ENCODE data around the gene ARMC6. TPM values are rescaled to one million over a fixed set of nuclear protein-coding genes. Genes with fewer than 3 reads are reported as not detected.

ARMC6 gene
- 10 to 100 TPM; 11.6 to 12.3 TPM for total RNA-seq
- total RNA-seq, result 19.1 to 35.6 reads per million in 2 donors

GRCh38 chr19:19033426-19034203, at the start of gene ARMC6, which contains the start of gene SUGP2:
Gene ARMC6 (plus strand): TSS chr19:19033603. CDS start chr19:19034210, 607 bp downstream.
Gene SUGP2 (minus strand): TSS chr19:19033517. CDS start chr19:19031071, 2,446 bp downstream.
- H3K36me3 Mint-ChIP-seq (ENCODE audit: low read depth), result no peaks in the 10 kb centered on the region

GRCh38 chr19:18984251-18984650, 49.2 kb upstream of the ARMC6 start:
- Mint-ChIP-seq H3K27ac (no peak overlapping the region), H3K4me1 (no peaks in the 10 kb centered on the region), H3K36me3 (ENCODE audit: low read depth) (no peaks in the 10 kb centered on the region), H3K27me3 (peaks cover 23% of the 10 kb centered on the region), H3K4me3 (no peak overlapping the region)
- no peaks in the 10 kb centered on the region for H3K9me3 ChIP-seq (ENCODE audit: control insufficient read depth, low read length, poor library complexity, severe bottlenecking)
- DNase-seq (no peak), ATAC-seq (no peak)

More at GRCh38 chr19:19033426-19034203, at the start of gene ARMC6, which contains the start of gene SUGP2:
- H3K9me3 ChIP-seq (ENCODE audit: control insufficient read depth, low read length, poor library complexity, severe bottlenecking), result no peaks in the 10 kb centered on the region
- Mint-ChIP-seq H3K4me1 (peaks cover 12% of the 10 kb centered on the region), H3K27ac (peak within 1 kb of the TSS; percentile 89), H3K4me3 (peak within 1 kb of the TSS; percentile 91), H3K27me3 (no peaks in the 10 kb centered on the region)
- DNase-seq (peak; percentile 83 to 91 (median 89)), ATAC-seq (peak; percentile 86)

- H3K4me1 Mint-ChIP-seq, result no peaks in the 10 kb centered on the region
- H3K27me3 Mint-ChIP-seq, result peaks cover 23% of the 10 kb centered on the region
- ATAC-seq (no peak), DNase-seq (no peak)
- no peak overlapping the region for H3K4me3 Mint-ChIP-seq
- H3K9me3 ChIP-seq (ENCODE audit: control insufficient read depth, low read length, poor library complexity, severe bottlenecking), result no peaks in the 10 kb centered on the region
- H3K27ac Mint-ChIP-seq, result no peak overlapping the region
- no peaks in the 10 kb centered on the region for H3K36me3 Mint-ChIP-seq (ENCODE audit: low read depth)
Measured at GRCh38 chr19:18985257-18985656, 48.1 kb upstream of the ARMC6 start.

GRCh38 chr19:18987456-18987855, 45.9 kb upstream of the ARMC6 start:
- DNase-seq (no peak), ATAC-seq (no peak)
- H3K4me3 Mint-ChIP-seq, result no peak overlapping the region
- no peaks in the 10 kb centered on the region for H3K9me3 ChIP-seq (ENCODE audit: control insufficient read depth, low read length, poor library complexity, severe bottlenecking)
- H3K36me3 Mint-ChIP-seq (ENCODE audit: low read depth), result no peaks in the 10 kb centered on the region
- peaks cover 6% of the 10 kb centered on the region for H3K27me3 Mint-ChIP-seq
- H3K27ac Mint-ChIP-seq, result no peak overlapping the region
- H3K4me1 Mint-ChIP-seq, result no peaks in the 10 kb centered on the region

GRCh38 chr19:18989316-18989715, 44.1 kb upstream of the ARMC6 start:
- no peaks in the 10 kb centered on the region for H3K9me3 ChIP-seq (ENCODE audit: control insufficient read depth, low read length, poor library complexity, severe bottlenecking)
- Mint-ChIP-seq H3K27me3 (no peaks in the 10 kb centered on the region), H3K4me1 (peaks cover 2% of the 10 kb centered on the region), H3K36me3 (ENCODE audit: low read depth) (peaks cover 2% of the 10 kb centered on the region), H3K4me3 (no peak overlapping the region), H3K27ac (no peak overlapping the region)
- no peak for ATAC-seq
- no peak for DNase-seq

GRCh38 chr19:18990128-18990708, 43.2 kb upstream of the ARMC6 start:
- Mint-ChIP-seq H3K4me1 (peaks cover 2% of the 10 kb centered on the region), H3K4me3 (no peak overlapping the region)
- no peak for ATAC-seq

GRCh38 chr19:18991006-18991405, 42.4 kb upstream of the ARMC6 start:
- no peak for DNase-seq
- no peaks in the 10 kb centered on the region for H3K9me3 ChIP-seq (ENCODE audit: control insufficient read depth, low read length, poor library complexity, severe bottlenecking)
- Mint-ChIP-seq H3K27ac (no peak overlapping the region), H3K4me1 (peaks cover 2% of the 10 kb centered on the region), H3K4me3 (no peak overlapping the region), H3K36me3 (ENCODE audit: low read depth) (peaks cover 4% of the 10 kb centered on the region), H3K27me3 (no peaks in the 10 kb centered on the region)
- no peak for ATAC-seq

More at GRCh38 chr19:18990128-18990708, 43.2 kb upstream of the ARMC6 start:
- Mint-ChIP-seq H3K36me3 (ENCODE audit: low read depth) (peaks cover 4% of the 10 kb centered on the region), H3K27me3 (no peaks in the 10 kb centered on the region), H3K27ac (no peak overlapping the region)
- no peak for DNase-seq
- no peaks in the 10 kb centered on the region for H3K9me3 ChIP-seq (ENCODE audit: control insufficient read depth, low read length, poor library complexity, severe bottlenecking)

- ATAC-seq (no peak), DNase-seq (no peak)
- no peaks in the 10 kb centered on the region for H3K9me3 ChIP-seq (ENCODE audit: control insufficient read depth, low read length, poor library complexity, severe bottlenecking)
- Mint-ChIP-seq H3K27me3 (no peaks in the 10 kb centered on the region), H3K27ac (no peak overlapping the region), H3K4me1 (peaks cover 2% of the 10 kb centered on the region), H3K36me3 (ENCODE audit: low read depth) (peaks cover 4% of the 10 kb centered on the region), H3K4me3 (no peak overlapping the region)
Measured at GRCh38 chr19:18991468-18991867, 41.9 kb upstream of the ARMC6 start.

- H3K36me3 Mint-ChIP-seq (ENCODE audit: low read depth), result peaks cover 4% of the 10 kb centered on the region
- H3K27ac Mint-ChIP-seq, result no peak overlapping the region
- no peak overlapping the region for H3K4me3 Mint-ChIP-seq
- no peaks in the 10 kb centered on the region for H3K9me3 ChIP-seq (ENCODE audit: control insufficient read depth, low read length, poor library complexity, severe bottlenecking)
- DNase-seq, result no peak
- no peaks in the 10 kb centered on the region for H3K27me3 Mint-ChIP-seq
- no peak for ATAC-seq
- peaks cover 2% of the 10 kb centered on the region for H3K4me1 Mint-ChIP-seq
Measured at GRCh38 chr19:18992696-18993095, 40.7 kb upstream of the ARMC6 start.

GRCh38 chr19:18993115-18993514, 40.3 kb upstream of the ARMC6 start:
- no peak for ATAC-seq
- peaks cover 6% of the 10 kb centered on the region for H3K36me3 Mint-ChIP-seq (ENCODE audit: low read depth)

GRCh38 chr19:18995804-18996241, 37.6 kb upstream of the ARMC6 start:
- Mint-ChIP-seq H3K4me3 (no peak overlapping the region), H3K4me1 (peaks cover 20% of the 10 kb centered on the region), H3K36me3 (ENCODE audit: low read depth) (peaks cover 14% of the 10 kb centered on the region), H3K27ac (no peak overlapping the region), H3K27me3 (no peaks in the 10 kb centered on the region)
- H3K9me3 ChIP-seq (ENCODE audit: control insufficient read depth, low read length, poor library complexity, severe bottlenecking), result no peaks in the 10 kb centered on the region
- ATAC-seq (peak; percentile 46), DNase-seq (no peak)

More at GRCh38 chr19:18993115-18993514, 40.3 kb upstream of the ARMC6 start:
- Mint-ChIP-seq H3K27ac (no peak overlapping the region), H3K4me1 (peaks cover 2% of the 10 kb centered on the region), H3K4me3 (no peak overlapping the region), H3K27me3 (no peaks in the 10 kb centered on the region)
- no peaks in the 10 kb centered on the region for H3K9me3 ChIP-seq (ENCODE audit: control insufficient read depth, low read length, poor library complexity, severe bottlenecking)
- no peak for DNase-seq

GRCh38 chr19:18996351-18996750, 37.1 kb upstream of the ARMC6 start:
- H3K36me3 Mint-ChIP-seq (ENCODE audit: low read depth), result peaks cover 14% of the 10 kb centered on the region
- no peak for ATAC-seq

GRCh38 chr19:18996796-18997394, 36.5 kb upstream of the ARMC6 start:
- Mint-ChIP-seq H3K27me3 (no peaks in the 10 kb centered on the region), H3K4me1 (peaks cover 24% of the 10 kb centered on the region), H3K36me3 (ENCODE audit: low read depth) (peaks cover 14% of the 10 kb centered on the region), H3K27ac (no peak overlapping the region), H3K4me3 (no peak overlapping the region)
- no peaks in the 10 kb centered on the region for H3K9me3 ChIP-seq (ENCODE audit: control insufficient read depth, low read length, poor library complexity, severe bottlenecking)
- DNase-seq (no peak), ATAC-seq (no peak)

More at GRCh38 chr19:18996351-18996750, 37.1 kb upstream of the ARMC6 start:
- Mint-ChIP-seq H3K4me3 (no peak overlapping the region), H3K27me3 (no peaks in the 10 kb centered on the region), H3K27ac (no peak overlapping the region), H3K4me1 (peaks cover 20% of the 10 kb centered on the region)
- no peak for DNase-seq
- no peaks in the 10 kb centered on the region for H3K9me3 ChIP-seq (ENCODE audit: control insufficient read depth, low read length, poor library complexity, severe bottlenecking)

Measured in T-helper 17 cell (primary cell).